H1 (cell line): ENCODE measurements around the gene KCNMB2. TPM values are rescaled to one million over a fixed set of nuclear protein-coding genes. Genes with fewer than 3 reads are reported as not detected.

Experiments
- NRF1 ChIP-seq: IDR thresholded peaks from 2 replicates; pipeline ENCODE4 v1.6.1; 2011; ENCODE audit warnings: mild to moderate bottlenecking, low read depth, low read length, improper control_type of control experiment
- polyA plus RNA-seq, 7 experiments: library from polyadenylated mRNA; depleted of rRNA in 3 of 7; stranded (reverse) in 5 of 7; unstranded in 2 of 7; fragments of >200 nt in 5 of 7; fragments of 200-250 nt in 2 of 7; gene quantifications; 1 replicate in 5 of 7; 2 replicates in 1 of 7; 4 replicates in 1 of 7; pipeline versions ENCODE4 v1.2.1 to v1.2.3, GENCODE V29; 2011 to 2013; ENCODE audit warnings: missing spikeins in 2 of 7, mixed read lengths in 2 of 7
- total RNA-seq: library from RNA; stranded (reverse); fragmentation: NEBNext Ultra II Directional; extraction: Animal tissue kit (Norgen Biotek cat#: 25700); gene quantifications from 2 replicates; pipeline ENCODE4 v1.2.1, GENCODE V29; 2021
- TF ChIP-seq, protein P1 (sequence below): IDR thresholded peaks from 2 replicates; pipeline ENCODE4 v1.6.1; 2012; ENCODE audit warnings: low read length, inconsistent platforms

Gene KCNMB2
- total and polyA plus RNA-seq, 2 of the 8 experiments (the other 6 are each of a cell fraction or from before 2014, with no cell fraction given): not detected

DNA sequence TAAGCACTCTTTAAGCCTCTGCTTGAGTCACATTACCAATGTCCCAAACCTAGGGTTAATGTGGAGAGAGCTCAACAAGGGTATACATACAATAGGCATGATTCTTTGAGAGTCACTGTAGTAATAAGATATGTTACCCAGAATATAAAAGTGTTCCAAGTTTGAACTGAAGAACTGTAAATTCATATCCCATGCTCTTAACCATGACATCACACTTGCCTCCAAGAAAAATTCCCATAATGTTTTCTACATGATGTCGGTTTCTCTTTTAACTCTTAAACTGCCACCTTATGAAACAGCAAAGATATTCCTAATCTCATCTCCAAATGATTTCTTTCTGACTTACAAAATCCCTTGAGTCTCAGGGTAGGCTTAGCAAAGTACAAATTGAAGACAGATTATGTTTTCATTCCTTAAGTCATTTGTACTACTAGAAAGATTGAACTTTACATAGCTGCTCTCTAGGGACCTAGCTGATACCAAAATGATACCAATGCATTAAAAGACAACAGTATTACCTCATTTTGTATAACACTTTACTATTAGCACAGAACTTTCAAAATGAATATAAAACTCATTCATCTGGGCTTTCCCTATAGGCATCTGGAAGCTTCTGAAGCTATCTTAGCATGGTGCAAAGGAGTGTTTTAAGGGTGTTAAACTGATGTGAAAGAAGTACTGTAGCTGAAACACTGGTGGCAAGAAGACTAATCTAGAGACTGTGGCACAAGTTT, 127.1 kb downstream of the KCNMB2 start (continued):
- TF ChIP-seq, protein P1, sequence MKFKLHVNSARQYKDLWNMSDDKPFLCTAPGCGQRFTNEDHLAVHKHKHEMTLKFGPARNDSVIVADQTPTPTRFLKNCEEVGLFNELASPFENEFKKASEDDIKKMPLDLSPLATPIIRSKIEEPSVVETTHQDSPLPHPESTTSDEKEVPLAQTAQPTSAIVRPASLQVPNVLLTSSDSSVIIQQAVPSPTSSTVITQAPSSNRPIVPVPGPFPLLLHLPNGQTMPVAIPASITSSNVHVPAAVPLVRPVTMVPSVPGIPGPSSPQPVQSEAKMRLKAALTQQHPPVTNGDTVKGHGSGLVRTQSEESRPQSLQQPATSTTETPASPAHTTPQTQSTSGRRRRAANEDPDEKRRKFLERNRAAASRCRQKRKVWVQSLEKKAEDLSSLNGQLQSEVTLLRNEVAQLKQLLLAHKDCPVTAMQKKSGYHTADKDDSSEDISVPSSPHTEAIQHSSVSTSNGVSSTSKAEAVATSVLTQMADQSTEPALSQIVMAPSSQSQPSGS: no peak
- TF ChIP-seq NRF1: no peak
